Gastrocnemius medialis (tissue), 4 donors: ENCODE measurements around the gene PPP4C.

Source experiments
- POLR2A ChIP-seq, 2 donors: fragments of 450-650 bp; IDR thresholded peaks; one replicate each; pipeline ENCODE4 v1.6.1; 2017; ENCODE audit warnings: antibody characterized with exemption in 2 of 2, mild to moderate bottlenecking in 2 of 2, moderate library complexity in 2 of 2
- TF ChIP-seq, protein P1 (sequence below), 5 experiments: fragments of 450-650 bp in 3 of 5; fragments of 200-600 bp in 2 of 5; sonication (generic) in 2 of 5; IDR thresholded peaks in 4 of 5; conservative IDR thresholded peaks in 1 of 5; 1 replicate in 4 of 5; 2 replicates in 1 of 5; pipeline ENCODE4 v1.5.1; 2016 to 2019; ENCODE audit warnings: antibody characterized with exemption in 5 of 5, mild to moderate bottlenecking in 3 of 5, moderate library complexity in 3 of 5

DNA sequence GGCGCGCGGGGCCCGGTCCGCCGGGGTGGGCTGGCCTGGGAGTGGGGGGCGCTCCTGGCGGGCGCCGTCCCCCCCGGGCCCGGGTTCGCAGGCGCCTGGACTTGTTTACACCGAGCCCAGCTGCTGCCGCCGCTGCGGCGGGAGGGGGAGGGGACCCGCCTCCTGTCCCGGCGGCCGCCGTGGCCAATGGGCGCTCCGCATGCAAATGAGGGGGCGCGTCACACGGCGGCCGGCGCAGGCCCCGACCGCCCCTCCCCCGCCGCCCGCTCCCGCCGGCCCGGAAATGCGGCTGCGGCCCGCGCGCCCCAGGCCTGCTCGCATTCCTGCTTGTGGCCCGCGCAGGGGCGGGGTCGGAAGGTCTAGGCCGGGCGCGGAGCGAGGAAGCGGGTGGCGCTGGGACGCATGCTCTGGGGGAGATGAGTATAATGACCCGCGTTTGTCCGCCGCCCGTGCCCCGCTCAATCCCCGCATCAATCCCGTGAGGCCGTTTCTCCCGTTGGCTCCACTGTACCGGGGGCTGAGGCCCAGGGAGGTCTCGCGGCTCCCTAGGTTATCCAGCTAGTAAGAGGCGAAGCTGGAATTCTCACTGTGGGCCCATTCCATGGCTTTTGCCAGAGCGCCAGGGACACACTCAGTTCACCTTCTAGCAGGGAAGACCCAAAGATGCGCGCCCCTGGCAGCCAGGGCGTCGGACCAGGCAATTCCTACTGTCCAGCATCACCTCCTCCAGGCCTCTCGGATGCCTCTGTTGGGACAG is 20.5 kb downstream of the PPP4C start, which contains the start of gene YPEL3:
- TF ChIP-seq, protein P1, sequence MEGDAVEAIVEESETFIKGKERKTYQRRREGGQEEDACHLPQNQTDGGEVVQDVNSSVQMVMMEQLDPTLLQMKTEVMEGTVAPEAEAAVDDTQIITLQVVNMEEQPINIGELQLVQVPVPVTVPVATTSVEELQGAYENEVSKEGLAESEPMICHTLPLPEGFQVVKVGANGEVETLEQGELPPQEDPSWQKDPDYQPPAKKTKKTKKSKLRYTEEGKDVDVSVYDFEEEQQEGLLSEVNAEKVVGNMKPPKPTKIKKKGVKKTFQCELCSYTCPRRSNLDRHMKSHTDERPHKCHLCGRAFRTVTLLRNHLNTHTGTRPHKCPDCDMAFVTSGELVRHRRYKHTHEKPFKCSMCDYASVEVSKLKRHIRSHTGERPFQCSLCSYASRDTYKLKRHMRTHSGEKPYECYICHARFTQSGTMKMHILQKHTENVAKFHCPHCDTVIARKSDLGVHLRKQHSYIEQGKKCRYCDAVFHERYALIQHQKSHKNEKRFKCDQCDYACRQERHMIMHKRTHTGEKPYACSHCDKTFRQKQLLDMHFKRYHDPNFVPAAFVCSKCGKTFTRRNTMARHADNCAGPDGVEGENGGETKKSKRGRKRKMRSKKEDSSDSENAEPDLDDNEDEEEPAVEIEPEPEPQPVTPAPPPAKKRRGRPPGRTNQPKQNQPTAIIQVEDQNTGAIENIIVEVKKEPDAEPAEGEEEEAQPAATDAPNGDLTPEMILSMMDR (IDR thresholded peaks at IDR 0.05 in 4 of 5, conservative IDR thresholded peaks at IDR 0.05 in 1 of 5): no peak
- TF ChIP-seq POLR2A (IDR thresholded peaks at IDR 0.05): peak; percentile 74 to 92
